ENCODE measurements around the gene TULP4.
"Not testable (repeated sequence)": the region's sequence is repeated elsewhere in the genome, so short reads cannot be mapped to it uniquely, and the experiment has no call there.

The TULP4 gene

GRCh38 chr6:158344534-158344933 is 32.3 kb downstream of the TULP4 start:
- H3K9ac ChIP-seq (ENCODE audit: insufficient read length): no peak overlapping the region
- DNase-seq (ENCODE audit: low read depth, low spot score): no peak
- no peak overlapping the region for H3K4me3 ChIP-seq
- no peak overlapping the region for H3K27ac ChIP-seq
- no peaks in the 10 kb centered on the region for H3K9me3 ChIP-seq (ENCODE audit: low read depth, low read length)
- no peaks in the 10 kb centered on the region for H3K36me3 ChIP-seq (ENCODE audit: insufficient read depth, low read length)
- no peak for TF ChIP-seq FOXP2 (optimal IDR thresholded peaks at IDR 0.05; ENCODE audit: control extremely low read depth, extremely low read length, insufficient read depth)
- TF ChIP-seq EZH2 (IDR thresholded peaks at IDR 0.05): no peak
- no peak for TF ChIP-seq POLR2AphosphoS5 (IDR thresholded peaks at IDR 0.05; ENCODE audit: borderline replicate concordance, low read depth, low read length)

GRCh38 chr6:158345444-158345843 is 33.2 kb downstream of the TULP4 start:
- H3K4me3 ChIP-seq; H3K9me3 ChIP-seq (ENCODE audit: low read depth, low read length): not testable (repeated sequence)

GRCh38 chr6:158347335-158347734 is 35.1 kb downstream of the TULP4 start:
- H3K27ac ChIP-seq: no peak overlapping the region

More at GRCh38 chr6:158345444-158345843, 33.2 kb downstream of the TULP4 start:
- H3K36me3 ChIP-seq (ENCODE audit: insufficient read depth, low read length); H3K27ac ChIP-seq; DNase-seq (ENCODE audit: low read depth, low spot score); H3K9ac ChIP-seq (ENCODE audit: insufficient read length): not testable (repeated sequence)

GRCh38 chr6:158348737-158349504 is 36.7 kb downstream of the TULP4 start:
- not testable (repeated sequence) for H3K27ac ChIP-seq; H3K9ac ChIP-seq (ENCODE audit: insufficient read length); H3K9me3 ChIP-seq (ENCODE audit: low read depth, low read length); H3K36me3 ChIP-seq (ENCODE audit: insufficient read depth, low read length); DNase-seq (ENCODE audit: low read depth, low spot score); H3K4me3 ChIP-seq

More at GRCh38 chr6:158347335-158347734, 35.1 kb downstream of the TULP4 start:
- no peak for TF ChIP-seq FOXP2 (optimal IDR thresholded peaks at IDR 0.05; ENCODE audit: control extremely low read depth, extremely low read length, insufficient read depth)
- no peak for TF ChIP-seq EZH2 (IDR thresholded peaks at IDR 0.05)
- TF ChIP-seq POLR2AphosphoS5 (IDR thresholded peaks at IDR 0.05; ENCODE audit: borderline replicate concordance, low read depth, low read length): no peak
- Histone ChIP-seq H3K9me3 (ENCODE audit: low read depth, low read length) (no peaks in the 10 kb centered on the region), H3K36me3 (ENCODE audit: insufficient read depth, low read length) (no peaks in the 10 kb centered on the region), H3K4me3 (no peak overlapping the region), H3K9ac (ENCODE audit: insufficient read length) (no peak overlapping the region)
- no peak for DNase-seq (ENCODE audit: low read depth, low spot score)

- not testable (repeated sequence) for DNase-seq (ENCODE audit: low read depth, low spot score); H3K36me3 ChIP-seq (ENCODE audit: insufficient read depth, low read length); H3K4me3 ChIP-seq; H3K9ac ChIP-seq (ENCODE audit: insufficient read length); H3K27ac ChIP-seq; H3K9me3 ChIP-seq (ENCODE audit: low read depth, low read length)
Observed at GRCh38 chr6:158349505-158350275, 37.4 kb downstream of the TULP4 start.

GRCh38 chr6:158350731-158351130 is 38.5 kb downstream of the TULP4 start:
- DNase-seq (ENCODE audit: low read depth, low spot score); H3K9me3 ChIP-seq (ENCODE audit: low read depth, low read length); H3K27ac ChIP-seq; H3K36me3 ChIP-seq (ENCODE audit: insufficient read depth, low read length); H3K9ac ChIP-seq (ENCODE audit: insufficient read length); H3K4me3 ChIP-seq: not testable (repeated sequence)

GRCh38 chr6:158353883-158354877 is 41.9 kb downstream of the TULP4 start:
- no peak overlapping the region for H3K4me3 ChIP-seq
- TF ChIP-seq POLR2AphosphoS5 (IDR thresholded peaks at IDR 0.05; ENCODE audit: borderline replicate concordance, low read depth, low read length) (no peak), EZH2 (IDR thresholded peaks at IDR 0.05) (no peak), FOXP2 (optimal IDR thresholded peaks at IDR 0.05; ENCODE audit: control extremely low read depth, extremely low read length, insufficient read depth) (no peak)
- no peak overlapping the region for H3K27ac ChIP-seq
- no peak for DNase-seq (ENCODE audit: low read depth, low spot score)
- no peaks in the 10 kb centered on the region for H3K36me3 ChIP-seq (ENCODE audit: insufficient read depth, low read length)
- H3K9me3 ChIP-seq (ENCODE audit: low read depth, low read length): no peaks in the 10 kb centered on the region
- no peak overlapping the region for H3K9ac ChIP-seq (ENCODE audit: insufficient read length)

GRCh38 chr6:158356586-158357546 is 44.6 kb downstream of the TULP4 start:
- H3K9ac ChIP-seq (ENCODE audit: insufficient read length): no peak overlapping the region
- no peak overlapping the region for H3K4me3 ChIP-seq
- DNase-seq (ENCODE audit: low read depth, low spot score): no peak
- H3K36me3 ChIP-seq (ENCODE audit: insufficient read depth, low read length): no peaks in the 10 kb centered on the region
- H3K27ac ChIP-seq: no peak overlapping the region
- TF ChIP-seq EZH2 (IDR thresholded peaks at IDR 0.05) (no peak), FOXP2 (optimal IDR thresholded peaks at IDR 0.05; ENCODE audit: control extremely low read depth, extremely low read length, insufficient read depth) (no peak), POLR2AphosphoS5 (IDR thresholded peaks at IDR 0.05; ENCODE audit: borderline replicate concordance, low read depth, low read length) (no peak)
- no peaks in the 10 kb centered on the region for H3K9me3 ChIP-seq (ENCODE audit: low read depth, low read length)

All from SK-N-MC (cell line).